HEK293T (cell line): ENCODE results near the gene HAUS1.

ENCODE experiments used
- BHLHE40 ChIP-seq: fragments of 450-650 bp; IDR thresholded peaks from 2 replicates; pipeline ENCODE4 v1.6.1; 2016; ENCODE audit warnings: mild to moderate bottlenecking, moderate library complexity, borderline replicate concordance
- CTBP1 ChIP-seq: fragments of 450-650 bp; IDR thresholded peaks from 2 replicates; pipeline ENCODE4 v1.6.1; 2016; ENCODE audit warnings: borderline replicate concordance
- ELF4 ChIP-seq: fragments of 450-650 bp; IDR thresholded peaks from 2 replicates; pipeline ENCODE4 v1.6.1; 2017; ENCODE audit warnings: antibody characterized with exemption
- FOXA1 ChIP-seq: fragments of 450-650 bp; IDR thresholded peaks from 2 replicates; pipeline ENCODE4 v1.6.1; 2016; ENCODE audit warnings: mild to moderate bottlenecking
- FOXM1 ChIP-seq: fragments of 450-650 bp; IDR thresholded peaks from 2 replicates; pipeline ENCODE4 v1.6.1; 2017; ENCODE audit warnings: mild to moderate bottlenecking, borderline replicate concordance
- NFRKB ChIP-seq: fragments of 450-650 bp; IDR thresholded peaks from 2 replicates; pipeline ENCODE4 v1.6.1; 2016; ENCODE audit warnings: mild to moderate bottlenecking, moderate library complexity
- SUZ12 ChIP-seq: fragments of 450-650 bp; IDR thresholded peaks from 2 replicates; pipeline ENCODE4 v1.6.1; 2016; ENCODE audit warnings: mild to moderate bottlenecking
- TARDBP ChIP-seq: fragments of 450-650 bp; IDR thresholded peaks from 2 replicates; pipeline ENCODE4 v1.6.1; 2016
- ZNF384 ChIP-seq: fragments of 450-650 bp; IDR thresholded peaks from 2 replicates; pipeline ENCODE4 v1.6.1; 2016

- TF ChIP-seq SUZ12 = no peak
- no peak for TF ChIP-seq FOXM1
- TF ChIP-seq BHLHE40 = no peak
- no peak for TF ChIP-seq TARDBP
- no peak for TF ChIP-seq CTBP1
- TF ChIP-seq ELF4 = no peak
- no peak for TF ChIP-seq ZNF384
- TF ChIP-seq NFRKB = no peak
- no peak for TF ChIP-seq FOXA1
These were observed 41.4 kb upstream of the HAUS1 start for GRCh38 chr18:46062781-46063180.
